ENCODE data around the gene SYMPK.
A peak's percentile ranks its signal among the peaks of the same experiment; 100 is the strongest.
"Not testable (repeated sequence)": the region's sequence is repeated elsewhere in the genome, so short reads cannot be mapped to it uniquely, and the experiment has no call there.

The SYMPK gene

DNA sequence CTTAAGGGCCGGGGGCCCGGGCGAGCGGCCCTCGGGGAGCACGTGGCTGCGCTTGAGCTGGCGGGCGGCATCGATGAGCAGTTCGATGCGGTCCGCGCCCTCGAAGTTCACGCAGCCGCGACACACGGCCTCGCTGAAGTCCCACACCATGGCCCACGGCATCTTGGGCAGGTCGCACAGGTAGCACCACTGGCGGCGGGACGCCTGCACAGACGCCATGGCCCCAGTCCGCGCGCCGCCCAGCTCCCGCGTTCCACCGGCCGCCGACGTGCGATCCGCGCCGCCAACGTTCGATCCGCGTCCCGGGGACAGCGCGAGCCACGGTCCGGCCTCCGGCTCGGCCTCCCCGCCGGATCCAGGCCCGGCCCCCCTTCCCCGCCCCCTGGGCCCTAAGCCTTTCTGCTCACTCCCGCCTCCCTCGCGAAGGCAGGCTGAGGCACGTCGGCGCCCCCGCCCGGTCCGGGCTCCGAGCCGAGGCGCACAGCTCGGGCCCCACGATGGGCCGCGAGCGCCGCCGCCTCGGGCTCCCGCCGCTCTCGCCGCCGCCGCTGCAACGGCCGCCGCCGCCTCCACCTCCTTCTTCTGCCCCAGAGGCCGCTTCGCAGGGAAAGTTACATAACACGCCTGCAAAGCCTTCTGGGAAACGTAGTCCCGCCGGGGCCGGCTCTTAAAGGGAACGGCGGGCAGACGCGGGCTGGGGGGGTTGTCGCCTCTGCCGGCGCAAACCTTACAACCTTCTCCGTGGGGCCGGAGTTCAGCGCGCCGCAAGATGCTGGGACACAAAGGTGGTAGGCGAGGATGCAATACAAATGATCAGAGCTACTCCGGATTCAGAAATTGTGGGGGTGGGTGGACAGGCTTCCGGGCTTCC lies 22.8 kb upstream of the SYMPK start, which contains the start of gene IRF2BP1:
Gene IRF2BP1, minus strand, starts transcription at position 586 of the 871 bp plus-strand sequence. Its CDS starts 367 bp downstream, at position 219.
- peak; percentile 96 for DNase-seq

DNA sequence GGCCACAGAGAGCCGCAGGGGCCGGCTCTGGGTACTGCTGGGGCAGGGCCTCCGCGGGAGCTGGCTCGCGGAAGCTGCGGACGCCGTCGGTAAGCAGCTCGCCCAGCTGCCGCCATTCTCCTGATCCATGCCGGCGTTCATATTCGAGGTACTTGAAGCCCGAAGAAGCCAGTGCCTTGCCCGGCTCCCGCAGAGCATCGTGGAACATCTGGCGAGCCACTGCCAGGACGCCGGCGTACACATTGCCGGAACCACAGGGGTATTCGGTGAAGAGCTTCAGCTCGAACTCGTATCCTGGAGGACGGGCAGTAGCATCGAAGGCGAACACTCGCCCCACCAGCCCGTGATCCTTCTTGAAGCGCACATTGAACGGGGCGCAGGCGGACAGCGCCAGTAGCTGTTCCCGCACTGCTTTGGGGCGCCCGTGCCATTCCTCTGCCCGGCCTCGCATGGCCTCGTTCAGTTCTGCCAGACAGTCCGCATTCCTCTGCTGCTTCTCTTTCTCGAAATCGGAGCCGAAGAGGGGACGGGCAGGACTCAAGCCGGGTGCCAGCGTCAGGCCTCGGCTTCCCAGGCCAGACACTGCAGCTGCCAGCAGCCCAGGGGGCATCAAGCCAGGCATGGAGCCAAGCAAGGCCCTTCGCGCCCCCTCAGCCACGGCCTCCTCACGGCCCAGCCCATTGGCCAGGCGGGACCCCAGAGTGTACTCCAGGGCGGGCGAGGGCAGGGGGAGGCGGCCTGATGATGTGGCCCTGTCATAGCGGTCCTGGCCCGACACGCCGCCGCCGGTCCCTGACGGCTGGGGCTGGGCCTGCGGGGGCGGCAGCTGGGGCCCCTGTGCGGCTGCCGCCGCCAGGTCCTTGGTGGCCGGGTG lies 22.0 kb upstream of the SYMPK start:
- DNase-seq, result peak; percentile 66

DNA sequence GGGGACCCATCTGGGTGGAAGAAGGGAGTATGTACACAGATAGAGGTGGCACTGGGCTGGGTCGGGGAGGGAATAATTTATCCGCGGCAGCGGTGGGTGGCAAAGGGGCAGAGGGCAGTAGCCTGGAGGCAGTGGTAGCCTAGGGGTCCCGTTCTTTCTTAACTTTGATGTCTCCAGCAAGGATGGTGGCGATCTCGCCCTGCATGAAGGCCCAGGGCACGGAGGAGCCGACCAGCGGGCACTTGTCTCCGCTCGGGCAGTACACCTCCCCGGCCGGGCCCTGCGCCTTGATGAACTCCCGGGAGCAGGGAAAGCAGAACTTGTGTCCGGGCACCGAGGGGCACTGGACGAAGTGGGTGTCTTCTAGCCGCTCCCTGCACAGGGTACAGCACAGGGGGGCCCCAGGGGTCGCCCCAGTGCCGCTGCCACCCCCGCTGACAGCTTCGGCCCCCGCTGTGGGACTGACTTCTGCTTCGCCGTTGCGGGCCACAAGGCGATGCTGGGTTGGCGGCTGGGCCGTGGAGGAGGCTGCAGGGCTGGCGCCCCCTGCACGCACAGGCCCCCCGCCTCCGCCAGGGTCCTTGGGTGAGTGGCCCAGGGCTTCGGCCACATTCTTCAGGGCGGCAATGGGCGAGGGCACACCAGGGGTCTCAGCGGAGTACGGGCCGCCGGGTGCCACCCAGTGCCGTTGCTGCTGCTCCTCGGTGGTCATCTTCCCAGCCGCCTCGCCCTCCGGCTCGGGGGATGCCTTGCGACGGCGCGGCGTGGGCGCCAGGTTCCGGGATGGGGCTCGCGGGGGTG lies 21.1 kb upstream of the SYMPK start:
- no peak for DNase-seq

DNA sequence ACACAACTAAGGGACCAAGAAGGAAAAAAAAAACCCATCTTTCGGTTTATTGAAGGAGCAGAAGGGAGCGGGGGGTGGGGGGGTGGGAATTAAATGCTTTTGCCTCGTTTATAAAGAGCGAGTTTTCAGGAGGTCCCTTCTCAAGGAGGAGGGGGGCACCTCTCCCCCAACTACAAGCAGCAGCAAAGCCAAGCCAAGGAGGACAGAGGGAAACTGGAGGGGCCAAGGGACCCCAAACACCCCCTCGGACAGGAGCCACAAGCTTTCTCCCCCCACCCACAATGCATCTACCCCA lies 20.6 kb upstream of the SYMPK start:
- DNase-seq, result no peak

DNA sequence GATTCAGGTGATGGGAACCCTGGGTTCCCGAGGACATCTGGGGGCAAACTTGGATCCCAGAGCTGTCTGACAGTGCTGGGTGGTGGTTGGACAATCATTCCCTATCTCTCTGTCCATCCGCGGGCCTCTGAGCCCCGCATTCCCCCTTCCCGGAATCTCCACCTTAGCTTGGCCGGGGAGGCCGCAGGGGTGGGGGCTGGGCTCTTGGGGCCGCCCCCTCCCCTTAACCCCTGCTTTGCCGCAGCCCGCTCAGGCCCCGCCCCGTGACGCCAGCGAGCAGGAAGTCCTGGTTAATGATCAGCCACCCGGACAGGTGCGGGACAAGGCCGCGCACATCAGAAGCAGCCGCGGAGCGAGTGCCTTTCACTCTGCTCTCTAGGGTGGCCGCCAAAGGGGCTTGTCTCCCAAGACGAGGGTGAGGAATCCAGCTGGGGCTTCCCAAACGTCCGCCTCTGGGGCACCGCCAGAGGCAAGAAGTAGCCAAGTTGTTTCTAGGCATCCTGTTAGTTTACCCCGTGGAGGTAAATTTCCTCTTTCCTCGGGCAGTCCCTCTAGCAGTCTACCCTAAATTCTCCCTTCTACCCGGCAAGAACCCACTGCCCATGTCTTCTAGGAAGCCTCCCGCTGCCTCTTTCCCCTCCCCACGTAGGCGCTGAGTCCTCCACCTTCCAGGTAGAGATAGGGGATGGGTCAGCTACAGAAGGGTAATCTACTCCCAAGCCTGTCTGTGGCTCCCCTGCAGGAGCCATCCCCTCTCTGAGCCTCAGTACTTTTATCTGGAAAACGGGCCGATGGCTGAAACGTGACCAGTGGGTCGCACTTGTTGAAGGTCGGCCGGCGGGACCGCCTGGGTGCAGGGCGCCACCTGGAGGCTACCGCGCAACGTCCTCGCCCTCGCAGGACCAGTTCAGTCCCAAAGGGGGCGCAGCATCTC lies 20.0 kb upstream of the SYMPK start:
- DNase-seq, result peak; percentile 88

DNA sequence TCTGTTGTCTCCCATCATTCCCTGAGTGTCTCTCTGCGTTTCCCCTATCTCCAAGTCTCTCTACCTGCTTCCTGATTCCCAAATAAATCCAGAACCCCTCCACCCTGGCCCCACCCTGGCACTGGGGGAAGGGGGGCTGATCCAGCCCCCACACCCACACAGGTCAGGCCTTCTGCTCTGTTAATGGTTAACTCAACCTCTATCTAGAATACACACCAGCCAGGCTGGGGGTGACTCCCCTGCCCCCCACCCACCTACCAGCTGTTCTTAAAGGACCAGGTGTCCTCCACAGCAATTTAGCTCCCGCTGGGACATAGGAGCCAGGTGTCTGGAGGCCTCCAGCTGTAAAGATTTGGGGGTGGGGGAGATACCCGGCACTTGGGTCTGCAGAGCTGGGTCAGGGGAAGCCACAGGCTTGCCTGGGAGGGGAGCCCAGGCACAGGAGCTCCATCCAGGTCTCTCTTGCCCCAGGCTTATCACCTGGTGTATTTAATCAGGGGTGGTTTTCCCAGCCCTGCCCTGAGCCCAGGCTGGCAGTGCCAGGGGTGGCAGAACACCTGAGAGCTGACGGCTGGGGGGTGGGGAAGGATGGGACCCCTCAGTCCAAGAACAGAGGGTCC lies 19.1 kb upstream of the SYMPK start:
- no peak for DNase-seq

DNA sequence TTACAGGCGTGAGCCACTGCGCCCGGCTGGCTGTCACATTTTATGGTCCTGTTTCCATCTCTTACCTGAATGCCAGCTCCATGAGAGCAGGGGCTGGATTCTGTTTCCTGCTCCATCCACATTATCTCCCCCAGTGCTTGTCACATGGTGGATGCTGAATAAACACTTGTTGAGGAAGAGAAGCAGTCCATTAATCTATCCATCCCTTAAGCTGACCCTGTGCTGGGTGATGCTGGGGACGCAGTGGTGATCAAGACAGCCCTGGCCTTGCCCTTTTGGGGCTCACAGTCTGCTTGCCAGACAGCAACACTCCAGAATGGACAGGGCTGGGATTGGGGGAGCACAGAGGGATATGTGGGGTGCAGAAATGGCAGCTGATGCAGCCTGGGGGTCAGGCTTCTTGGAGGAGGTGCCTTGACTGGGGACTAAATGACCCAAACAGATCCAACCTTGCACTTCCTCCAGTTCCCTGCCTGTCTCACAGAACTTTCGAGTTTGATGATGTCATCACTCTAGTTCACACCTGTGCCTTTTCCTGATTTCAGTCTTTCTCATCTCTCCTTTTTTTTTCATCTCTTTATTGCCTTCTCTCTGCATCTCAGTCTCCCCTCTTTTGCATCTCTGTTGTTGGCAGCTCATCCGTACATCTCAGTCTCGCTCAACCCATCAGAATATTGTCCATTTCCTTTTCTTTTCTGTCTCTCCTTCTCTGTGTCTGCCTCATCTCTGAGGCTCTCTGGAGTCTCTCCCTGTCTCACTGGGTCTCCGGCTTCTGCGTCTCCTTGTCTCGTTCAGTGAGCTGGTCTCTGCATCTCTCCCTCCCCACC lies 18.3 kb upstream of the SYMPK start:
- no peak for DNase-seq

DNA sequence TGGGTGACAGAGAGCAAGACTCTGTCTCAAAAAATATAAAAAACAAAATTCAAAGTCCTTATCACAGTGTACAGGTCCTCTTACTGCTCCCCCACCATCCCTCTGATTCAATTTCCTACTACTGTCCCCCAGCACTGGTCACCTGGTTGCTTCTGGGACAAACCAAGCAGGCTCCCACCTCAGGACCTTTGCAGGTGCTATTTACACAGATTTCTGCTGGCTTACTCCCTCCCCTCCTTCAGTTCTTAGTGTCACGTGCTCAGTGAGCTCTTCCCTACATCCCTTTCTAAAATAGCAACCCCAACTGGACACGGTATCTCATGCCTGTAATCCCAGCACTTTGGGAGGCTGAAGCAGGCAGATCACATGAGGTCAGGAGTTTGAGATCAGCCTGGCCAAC lies 17.0 kb upstream of the SYMPK start:
- no peak for DNase-seq

DNA sequence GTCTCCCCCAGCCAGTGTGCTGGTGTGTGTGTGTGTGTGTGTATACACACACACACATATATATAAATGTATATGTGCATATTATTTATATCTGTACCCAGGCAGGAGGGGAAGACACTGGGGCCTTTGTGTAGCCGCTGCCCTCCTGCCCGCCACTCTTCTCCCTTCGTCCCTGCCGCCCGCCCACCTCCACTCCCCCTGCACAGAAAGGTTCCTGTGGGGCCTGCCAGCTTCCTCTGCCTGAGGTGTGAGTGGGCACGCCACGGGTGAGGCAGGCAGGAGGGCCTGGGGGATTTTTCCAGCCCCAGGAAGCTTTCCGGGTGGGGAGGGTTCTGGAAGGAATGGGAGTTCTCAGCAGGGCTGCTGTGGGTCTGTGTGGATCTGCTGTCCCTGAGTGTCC lies 16.1 kb upstream of the SYMPK start:
- no peak for DNase-seq

DNA sequence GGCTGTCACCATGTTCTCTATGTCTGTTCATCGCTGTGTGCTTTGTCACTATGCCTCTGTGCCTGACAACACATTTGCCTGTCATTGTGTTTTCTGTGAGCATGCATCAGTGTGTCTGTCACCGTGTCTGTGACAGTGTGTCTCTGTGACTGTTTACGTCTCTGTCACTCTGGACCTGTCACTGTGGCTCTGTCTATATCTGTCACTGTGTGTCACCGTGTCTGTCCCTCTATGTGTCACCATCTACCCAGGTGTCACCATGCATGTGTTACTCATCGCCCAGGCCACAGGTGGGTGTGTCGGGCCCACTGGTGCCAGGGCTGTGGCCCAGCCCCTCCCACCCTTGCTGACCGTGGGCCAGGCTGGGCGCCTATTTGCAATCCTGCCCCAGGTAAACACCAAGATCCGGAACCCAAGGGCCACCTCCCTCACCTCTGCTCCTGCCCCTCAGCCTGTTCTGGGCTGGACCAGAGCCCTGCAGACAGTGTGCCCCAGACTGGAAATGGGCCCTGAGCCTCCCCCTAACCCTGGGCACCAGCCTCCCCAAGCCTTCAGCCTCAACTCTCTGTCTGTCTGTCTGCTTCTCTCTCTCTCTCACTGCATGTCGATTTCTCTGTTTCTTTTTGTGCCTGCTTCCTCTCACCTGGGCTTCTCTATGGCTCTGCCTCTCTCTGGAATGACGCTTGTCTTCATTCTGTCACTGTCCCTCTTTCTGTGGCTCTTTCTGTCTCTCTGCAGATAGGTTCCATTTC lies 15.3 kb upstream of the SYMPK start:
- DNase-seq, result no peak

DNA sequence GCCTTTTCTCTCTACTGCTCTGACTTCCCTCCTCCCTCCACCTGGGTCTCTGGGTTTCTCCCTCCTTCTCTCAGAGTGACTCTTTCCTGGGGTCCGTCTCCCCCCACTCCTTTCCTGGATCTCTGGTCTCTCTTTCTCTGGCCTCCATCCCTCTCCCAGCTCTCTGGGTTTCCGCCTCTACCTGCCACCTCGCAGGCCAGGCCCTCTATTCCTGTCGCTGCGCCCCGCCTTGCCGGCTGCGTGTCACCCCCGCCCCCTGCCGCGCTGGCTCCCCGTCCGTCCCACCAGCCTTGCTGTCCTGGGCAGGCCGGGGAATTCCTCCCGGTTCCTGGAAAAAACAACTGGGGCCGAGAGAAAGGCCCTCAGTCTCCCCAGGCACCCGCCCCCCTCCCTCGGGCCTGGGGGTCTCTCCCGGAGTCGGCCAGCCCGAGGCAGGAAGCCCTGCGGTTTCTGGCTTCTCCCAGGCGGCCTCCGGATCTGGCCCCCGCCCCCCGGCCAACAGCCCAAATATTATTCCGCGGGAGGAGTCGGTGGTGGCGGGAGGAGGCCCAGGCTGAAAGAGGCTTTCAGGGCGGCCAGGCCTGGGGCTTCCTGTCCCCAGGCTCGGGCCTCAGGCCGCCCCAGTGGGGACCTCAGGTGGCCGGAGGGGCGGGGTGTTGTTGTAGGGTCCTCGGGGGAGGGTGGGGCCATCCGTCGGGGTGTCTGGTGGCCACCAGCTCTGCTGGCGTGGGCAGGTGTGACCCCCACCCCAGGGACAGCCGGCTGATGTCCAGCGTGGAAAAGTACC lies 13.7 kb upstream of the SYMPK start:
- DNase-seq, result peak; percentile 91

DNA sequence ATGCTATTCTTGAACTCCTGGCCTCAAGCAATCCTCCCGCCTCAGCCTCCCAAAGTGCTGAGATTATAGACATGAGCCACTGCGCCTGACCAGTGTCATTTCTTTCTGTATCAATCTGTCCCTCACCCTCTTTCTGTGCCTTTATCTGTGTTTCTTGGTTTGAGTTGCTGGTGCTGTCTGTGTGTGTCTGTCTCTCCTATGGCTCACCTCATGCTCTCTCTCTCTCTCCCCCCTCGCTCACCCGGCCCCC lies 13.1 kb upstream of the SYMPK start:
- DNase-seq, result no peak

DNA sequence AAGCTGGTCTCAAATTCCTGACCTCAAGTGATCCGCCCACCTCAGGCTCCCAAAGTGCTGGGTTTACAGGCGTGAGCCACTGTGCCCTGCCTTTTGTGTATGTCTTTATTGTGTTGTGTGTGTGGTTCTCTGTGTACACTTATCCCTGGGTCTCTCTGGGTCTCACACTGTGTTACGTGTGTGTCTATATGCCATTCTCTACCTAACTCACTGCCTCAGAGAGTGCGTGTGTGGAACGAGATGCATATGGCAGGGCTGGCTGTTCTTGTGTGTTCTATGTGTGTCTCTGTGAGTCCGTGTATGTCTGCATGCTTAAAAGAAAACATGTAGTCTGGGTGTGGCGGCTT lies 11.6 kb upstream of the SYMPK start:
- DNase-seq, result no peak

DNA sequence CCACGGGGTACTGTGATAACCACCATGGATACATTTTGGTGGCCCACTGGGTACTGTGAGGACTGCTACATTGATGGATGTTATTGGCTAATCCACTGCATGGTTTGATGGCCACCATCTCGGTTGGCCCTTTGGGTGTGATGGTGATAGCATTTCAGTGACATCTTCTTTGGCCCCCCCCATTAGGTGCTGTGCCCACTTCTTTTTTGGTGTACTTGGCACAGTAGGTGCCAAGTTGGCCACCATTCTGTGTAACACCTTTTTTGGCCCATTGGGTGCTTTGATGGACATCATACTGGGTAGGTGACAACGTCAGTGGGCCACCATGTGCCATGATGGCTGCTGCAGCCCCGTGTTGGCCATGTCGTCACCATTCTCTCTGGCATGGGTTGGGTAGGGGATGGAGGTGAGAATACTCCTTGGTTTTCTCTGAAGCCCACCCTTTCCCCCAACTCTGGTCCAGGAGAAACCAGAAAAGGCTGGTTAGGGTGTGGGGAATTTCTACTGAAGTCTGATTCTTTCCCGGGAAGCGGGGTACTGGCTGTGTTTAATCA lies 10.3 kb upstream of the SYMPK start:
- no peak for DNase-seq

DNA sequence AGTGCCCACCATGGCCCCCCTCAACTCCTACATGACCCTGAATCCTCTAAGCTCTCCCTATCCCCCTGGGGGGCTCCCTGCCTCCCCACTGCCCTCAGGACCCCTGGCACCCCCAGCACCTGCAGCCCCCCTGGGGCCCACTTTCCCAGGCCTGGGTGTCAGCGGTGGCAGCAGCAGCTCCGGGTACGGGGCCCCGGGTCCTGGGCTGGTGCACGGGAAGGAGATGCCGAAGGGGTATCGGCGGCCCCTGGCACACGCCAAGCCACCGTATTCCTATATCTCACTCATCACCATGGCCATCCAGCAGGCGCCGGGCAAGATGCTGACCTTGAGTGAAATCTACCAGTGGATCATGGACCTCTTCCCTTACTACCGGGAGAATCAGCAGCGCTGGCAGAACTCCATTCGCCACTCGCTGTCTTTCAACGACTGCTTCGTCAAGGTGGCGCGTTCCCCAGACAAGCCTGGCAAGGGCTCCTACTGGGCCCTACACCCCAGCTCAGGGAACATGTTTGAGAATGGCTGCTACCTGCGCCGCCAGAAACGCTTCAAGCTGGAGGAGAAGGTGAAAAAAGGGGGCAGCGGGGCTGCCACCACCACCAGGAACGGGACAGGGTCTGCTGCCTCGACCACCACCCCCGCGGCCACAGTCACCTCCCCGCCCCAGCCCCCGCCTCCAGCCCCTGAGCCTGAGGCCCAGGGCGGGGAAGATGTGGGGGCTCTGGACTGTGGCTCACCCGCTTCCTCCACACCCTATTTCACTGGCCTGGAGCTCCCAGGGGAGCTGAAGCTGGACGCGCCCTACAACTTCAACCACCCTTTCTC lies 9.4 kb upstream of the SYMPK start:
- DNase-seq, result no peak

DNA sequence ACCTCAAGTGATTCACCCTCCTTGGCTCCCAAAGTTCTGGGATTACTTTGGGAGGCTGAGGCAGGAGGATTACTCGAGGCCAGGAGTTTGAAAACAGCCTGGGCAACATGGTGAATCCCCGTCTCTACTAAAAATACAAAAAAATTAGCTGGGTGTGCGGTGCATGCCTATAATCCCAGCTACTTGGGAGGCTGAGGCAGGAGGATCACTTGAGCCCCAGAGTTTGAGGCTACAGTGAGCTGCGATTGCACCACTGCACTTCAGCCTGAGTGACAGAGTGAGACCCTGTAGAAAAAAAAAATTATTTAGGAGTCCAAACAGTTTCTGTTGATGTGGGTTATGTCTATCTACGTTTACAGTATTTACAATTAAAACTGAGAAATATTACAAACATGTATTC lies 7.9 kb upstream of the SYMPK start:
- DNase-seq, result no peak

DNA sequence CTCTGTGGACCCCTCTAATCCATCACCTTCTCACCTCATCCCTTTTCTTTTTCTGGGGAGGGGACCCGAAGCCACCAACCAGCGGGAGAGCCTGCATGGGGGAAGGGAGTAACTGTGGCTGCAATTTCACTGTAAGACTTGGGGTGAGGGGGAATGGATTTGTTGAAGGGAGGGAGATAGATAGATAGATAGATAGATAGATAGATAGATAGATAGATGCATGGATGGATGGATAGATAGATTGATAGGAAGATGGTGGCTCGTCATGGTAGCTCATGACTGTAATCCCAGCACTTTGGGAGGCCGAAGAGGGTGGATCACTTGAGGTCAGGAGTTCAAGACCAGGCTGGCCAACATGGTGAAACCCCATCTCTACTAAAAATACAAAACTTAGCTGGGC lies 4.3 kb upstream of the SYMPK start:
- not testable (repeated sequence) for DNase-seq
